Measurements from ENCODE around the gene SLC1A3.

DNA sequence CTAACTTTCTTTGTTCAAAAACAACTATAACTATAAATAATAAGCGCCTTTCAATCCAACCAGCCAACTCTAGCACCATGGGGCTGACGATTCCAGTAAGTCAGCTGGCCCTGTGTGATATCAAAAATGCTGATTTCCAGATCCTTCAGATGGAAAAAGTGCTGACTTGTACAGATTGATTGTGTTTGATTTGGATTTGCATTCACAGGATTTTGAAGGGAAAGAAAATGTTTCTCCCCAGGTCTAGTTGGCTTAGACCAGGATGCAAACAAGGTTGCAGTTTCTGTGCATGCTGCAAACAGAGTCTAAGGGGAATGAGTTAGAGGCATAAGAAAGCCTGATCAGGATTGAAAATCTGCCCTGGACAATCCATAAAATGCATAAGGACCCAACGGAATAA, 68.9 kb downstream of the SLC1A3 start:
- TF ChIP-seq, protein P1, sequence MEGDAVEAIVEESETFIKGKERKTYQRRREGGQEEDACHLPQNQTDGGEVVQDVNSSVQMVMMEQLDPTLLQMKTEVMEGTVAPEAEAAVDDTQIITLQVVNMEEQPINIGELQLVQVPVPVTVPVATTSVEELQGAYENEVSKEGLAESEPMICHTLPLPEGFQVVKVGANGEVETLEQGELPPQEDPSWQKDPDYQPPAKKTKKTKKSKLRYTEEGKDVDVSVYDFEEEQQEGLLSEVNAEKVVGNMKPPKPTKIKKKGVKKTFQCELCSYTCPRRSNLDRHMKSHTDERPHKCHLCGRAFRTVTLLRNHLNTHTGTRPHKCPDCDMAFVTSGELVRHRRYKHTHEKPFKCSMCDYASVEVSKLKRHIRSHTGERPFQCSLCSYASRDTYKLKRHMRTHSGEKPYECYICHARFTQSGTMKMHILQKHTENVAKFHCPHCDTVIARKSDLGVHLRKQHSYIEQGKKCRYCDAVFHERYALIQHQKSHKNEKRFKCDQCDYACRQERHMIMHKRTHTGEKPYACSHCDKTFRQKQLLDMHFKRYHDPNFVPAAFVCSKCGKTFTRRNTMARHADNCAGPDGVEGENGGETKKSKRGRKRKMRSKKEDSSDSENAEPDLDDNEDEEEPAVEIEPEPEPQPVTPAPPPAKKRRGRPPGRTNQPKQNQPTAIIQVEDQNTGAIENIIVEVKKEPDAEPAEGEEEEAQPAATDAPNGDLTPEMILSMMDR (conservative IDR thresholded peaks at IDR 0.05; ENCODE audit: low read depth, low read length): no peak
- no peak for TF ChIP-seq RFX5 (IDR thresholded peaks at IDR 0.05; ENCODE audit: low read depth, low read length)
- TF ChIP-seq RAD21 (IDR thresholded peaks at IDR 0.05; ENCODE audit: low read length): no peak
- TF ChIP-seq USF2 (IDR thresholded peaks at IDR 0.05; ENCODE audit: low read depth, low read length): no peak
- no peak for TF ChIP-seq POLR2A (IDR thresholded peaks at IDR 0.05; ENCODE audit: low read depth, low read length)
